ENCODE measurements around the gene ZXDC. TPM values are rescaled to one million over a fixed set of nuclear protein-coding genes. Genes with fewer than 3 reads are reported as not detected.

ZXDC gene
- total and polyA plus RNA-seq, 2 donors (not counting 3 experiments of a cell fraction or from before 2014, with no cell fraction given), result 15.2 to 22.6 TPM

DNA sequence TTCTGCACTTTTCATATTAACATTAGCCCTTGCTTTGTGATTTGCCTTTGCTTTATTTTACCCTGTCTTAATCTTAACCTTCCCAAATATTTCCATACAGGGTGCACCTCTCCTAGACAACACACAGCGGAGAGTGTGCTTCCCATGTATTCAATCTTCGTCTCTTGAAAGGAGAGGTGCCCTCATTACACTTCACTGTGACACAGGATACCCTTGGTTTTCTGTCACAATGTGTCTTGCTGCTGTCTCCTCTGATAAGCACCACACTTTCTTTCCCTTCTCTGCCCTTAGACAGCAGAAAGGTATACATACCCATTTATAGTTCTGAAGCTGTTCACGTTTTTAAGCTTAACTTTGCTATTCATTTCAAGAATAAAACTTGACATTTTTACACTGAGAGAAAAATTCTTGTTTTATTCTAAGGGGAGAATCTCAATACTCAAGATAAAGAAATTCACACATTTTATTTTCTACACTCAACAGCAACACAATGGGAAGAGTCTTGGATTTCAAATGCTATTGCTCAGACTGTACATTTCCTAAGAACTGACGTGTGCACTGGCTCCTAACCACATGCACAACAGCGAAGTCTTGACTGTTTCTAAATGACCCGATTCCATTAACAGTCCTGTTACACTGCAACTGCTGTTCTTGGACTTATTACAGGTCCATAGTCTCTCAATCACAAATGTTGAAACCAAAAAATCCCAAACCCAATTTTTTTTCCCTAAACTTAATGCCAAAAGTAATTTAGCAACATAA is 21.1 kb downstream of the ZXDC start:
- TF ChIP-seq GATA2 (IDR thresholded peaks at IDR 0.05; ENCODE audit: insufficient read depth, insufficient read length, low read depth, low read length), result no peak
- no peak for TF ChIP-seq MYC (IDR thresholded peaks at IDR 0.05; ENCODE audit: low read depth, low read length)
- TF ChIP-seq CTCF (IDR thresholded peaks at IDR 0.05; ENCODE audit: extremely low read depth in 1 of 2, insufficient read depth in 1 of 2, low read depth in 1 of 2, low read length in 2 of 2), result no peak
- no peak for TF ChIP-seq FOS (IDR thresholded peaks at IDR 0.05; ENCODE audit: borderline replicate concordance, insufficient read depth, low read length)
- TF ChIP-seq EZH2 (IDR thresholded peaks at IDR 0.05; ENCODE audit: borderline replicate concordance, low read depth, low read length, severe bottlenecking), result no peak
- no peak for TF ChIP-seq JUN (IDR thresholded peaks at IDR 0.05; ENCODE audit: borderline replicate concordance, insufficient read depth, insufficient read length, low read depth)
- TF ChIP-seq POLR2A (IDR thresholded peaks at IDR 0.05; ENCODE audit: low read depth, low read length), result no peak
- no peak for TF ChIP-seq POLR2AphosphoS5 (IDR thresholded peaks at IDR 0.05; ENCODE audit: insufficient read depth, low read depth, low read length)
- H3K9ac ChIP-seq (replicated peaks; ENCODE audit: extremely low read depth, insufficient read depth, low read length), result no peak overlapping the region
- DNase-seq (ENCODE audit: low read depth, low spot score) (no peak), FAIRE-seq (peak; percentile 21)
- no peaks in the 10 kb centered on the region for H3K9me1 ChIP-seq (replicated peaks; ENCODE audit: control insufficient read depth, extremely low read depth, insufficient read depth, low read length)
- intact Hi-C loops (cut with micrococcal nuclease) (no loop called here), dilution Hi-C loops (cut with MboI; ENCODE audit: extremely low pct_ligation_motif_present, low sequenced_read_pairs) (no loop called here)
- no peak overlapping the region for H2AFZ ChIP-seq (ENCODE audit: low read depth, low read length)
- H3K4me2 ChIP-seq (ENCODE audit: insufficient read depth, low read length), result no peak overlapping the region
- BruUV-seq (replicated peaks), result no TSS peak
- peaks cover 7% of the 10 kb centered on the region for H3K79me2 ChIP-seq (ENCODE audit: control insufficient read depth, insufficient read depth, low read length)
- H3K9me3 ChIP-seq (replicated peaks; ENCODE audit: control insufficient read depth, insufficient read depth, low read length), result no peaks in the 10 kb centered on the region
- H3K4me3 ChIP-seq (replicated peaks in 1 of 3; ENCODE audit: insufficient read depth in 1 of 3, low read depth in 1 of 3, low read length in 3 of 3), result no peak overlapping the region
- peaks cover 8 to 21% of the 10 kb centered on the region in 2 experiments for H3K36me3 ChIP-seq (ENCODE audit: control insufficient read depth in 2 of 2, extremely low read depth in 1 of 2, insufficient read depth in 2 of 2, low read length in 2 of 2)
- no peaks in the 10 kb centered on the region for H3K4me1 ChIP-seq (ENCODE audit: control insufficient read depth, extremely low read depth, insufficient read depth, low read length)
- ChIA-PET CTCF (no interaction called here), POLR2A (no interaction called here)
- no peaks in the 10 kb centered on the region for H4K20me1 ChIP-seq (replicated peaks; ENCODE audit: control insufficient read depth, extremely low read depth, insufficient read depth, low read length)
- no peaks in the 10 kb centered on the region for H3K27me3 ChIP-seq (ENCODE audit: control insufficient read depth in 2 of 2, insufficient read depth in 2 of 2, low read length in 2 of 2)
- H3K27ac ChIP-seq (ENCODE audit: insufficient read depth, low read depth, low read length), result no peak overlapping the region

Data from endothelial cell of umbilical vein (primary cell).